Measurements from ENCODE around the gene EFCAB6.

DNA sequence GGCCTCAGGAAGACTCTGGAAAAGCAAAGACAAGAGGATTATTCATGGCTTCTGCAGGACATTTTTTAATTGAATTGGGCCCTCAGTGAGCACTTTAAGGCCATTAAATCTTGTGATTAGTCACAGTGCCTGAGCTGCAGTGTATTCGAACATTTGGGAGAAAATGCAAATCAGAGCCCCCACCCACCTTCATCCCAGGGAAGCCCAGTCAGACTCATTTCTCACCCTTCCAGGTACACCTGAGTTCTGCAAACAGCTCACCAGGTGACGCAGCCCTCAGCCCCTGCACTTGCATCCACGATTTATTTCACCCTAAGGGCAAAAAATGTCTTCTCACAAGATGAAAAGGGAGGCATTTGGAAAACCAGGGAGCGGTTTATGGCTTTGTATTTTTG is 271.6 kb downstream of the EFCAB6 start:
- TF ChIP-seq CTCF (IDR thresholded peaks at IDR 0.05) = no peak
- TF ChIP-seq, protein P1, sequence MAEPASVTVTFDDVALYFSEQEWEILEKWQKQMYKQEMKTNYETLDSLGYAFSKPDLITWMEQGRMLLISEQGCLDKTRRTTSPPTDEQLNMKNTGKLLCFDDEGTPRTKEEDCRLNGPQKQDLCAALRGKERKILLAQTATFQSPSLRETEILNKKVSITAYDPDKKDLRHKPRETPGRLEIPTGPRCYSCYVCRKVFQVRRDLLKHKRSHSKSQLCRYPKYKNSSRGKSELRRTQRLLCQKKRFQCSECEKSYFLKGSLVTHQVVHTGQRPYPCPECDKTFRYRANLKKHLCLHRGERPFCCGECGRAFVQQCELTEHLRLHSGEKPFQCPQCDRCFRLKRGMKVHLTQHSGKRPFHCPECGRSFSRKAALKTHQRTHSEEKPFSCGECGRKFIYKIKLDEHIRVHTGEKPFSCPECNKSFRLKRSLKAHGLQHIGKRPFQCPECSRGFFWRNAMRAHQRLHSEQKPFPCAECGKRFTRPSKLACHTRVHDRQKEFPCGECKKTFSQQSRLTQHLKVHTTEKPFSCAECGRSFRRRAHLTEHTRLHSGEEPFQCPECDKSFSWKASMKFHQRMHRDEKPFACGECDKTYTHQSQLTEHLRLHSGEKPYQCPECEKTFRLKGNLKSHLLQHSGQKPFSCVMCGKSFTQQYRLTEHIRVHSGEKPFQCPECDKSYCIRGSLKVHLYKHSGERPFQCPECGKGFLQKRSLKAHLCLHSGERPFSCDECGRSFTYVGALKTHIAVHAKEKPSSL (CRISPR knock-in tag; conservative IDR thresholded peaks at IDR 0.05) = no peak
- no peak for TF ChIP-seq TP53 (CRISPR knock-in tag; IDR thresholded peaks at IDR 0.05)
- no peak for TF ChIP-seq E2F5 (CRISPR knock-in tag; IDR thresholded peaks at IDR 0.05)
- TF ChIP-seq, protein P2, sequence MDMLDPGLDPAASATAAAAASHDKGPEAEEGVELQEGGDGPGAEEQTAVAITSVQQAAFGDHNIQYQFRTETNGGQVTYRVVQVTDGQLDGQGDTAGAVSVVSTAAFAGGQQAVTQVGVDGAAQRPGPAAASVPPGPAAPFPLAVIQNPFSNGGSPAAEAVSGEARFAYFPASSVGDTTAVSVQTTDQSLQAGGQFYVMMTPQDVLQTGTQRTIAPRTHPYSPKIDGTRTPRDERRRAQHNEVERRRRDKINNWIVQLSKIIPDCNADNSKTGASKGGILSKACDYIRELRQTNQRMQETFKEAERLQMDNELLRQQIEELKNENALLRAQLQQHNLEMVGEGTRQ (CRISPR knock-in tag; IDR thresholded peaks at IDR 0.05) = no peak
- TF ChIP-seq KAT7 (CRISPR knock-in tag; IDR thresholded peaks at IDR 0.05; ENCODE audit: borderline replicate concordance) = no peak
- no peak for TF ChIP-seq NFYB (CRISPR knock-in tag; conservative IDR thresholded peaks at IDR 0.05; ENCODE audit: low read depth)
- no peak for TF ChIP-seq ATF3 (CRISPR knock-in tag; conservative IDR thresholded peaks at IDR 0.05)
- no peak for TF ChIP-seq NFE2L1 (CRISPR knock-in tag; IDR thresholded peaks at IDR 0.05)
- TF ChIP-seq SP1 (CRISPR knock-in tag; conservative IDR thresholded peaks at IDR 0.05) = no peak
- TF ChIP-seq, protein P3, sequence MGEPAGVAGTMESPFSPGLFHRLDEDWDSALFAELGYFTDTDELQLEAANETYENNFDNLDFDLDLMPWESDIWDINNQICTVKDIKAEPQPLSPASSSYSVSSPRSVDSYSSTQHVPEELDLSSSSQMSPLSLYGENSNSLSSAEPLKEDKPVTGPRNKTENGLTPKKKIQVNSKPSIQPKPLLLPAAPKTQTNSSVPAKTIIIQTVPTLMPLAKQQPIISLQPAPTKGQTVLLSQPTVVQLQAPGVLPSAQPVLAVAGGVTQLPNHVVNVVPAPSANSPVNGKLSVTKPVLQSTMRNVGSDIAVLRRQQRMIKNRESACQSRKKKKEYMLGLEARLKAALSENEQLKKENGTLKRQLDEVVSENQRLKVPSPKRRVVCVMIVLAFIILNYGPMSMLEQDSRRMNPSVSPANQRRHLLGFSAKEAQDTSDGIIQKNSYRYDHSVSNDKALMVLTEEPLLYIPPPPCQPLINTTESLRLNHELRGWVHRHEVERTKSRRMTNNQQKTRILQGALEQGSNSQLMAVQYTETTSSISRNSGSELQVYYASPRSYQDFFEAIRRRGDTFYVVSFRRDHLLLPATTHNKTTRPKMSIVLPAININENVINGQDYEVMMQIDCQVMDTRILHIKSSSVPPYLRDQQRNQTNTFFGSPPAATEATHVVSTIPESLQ (CRISPR knock-in tag; IDR thresholded peaks at IDR 0.05) = no peak
- no peak for TF ChIP-seq ERG (CRISPR knock-in tag; IDR thresholded peaks at IDR 0.05)
- TF ChIP-seq ZNF416 (CRISPR knock-in tag; IDR thresholded peaks at IDR 0.05) = no peak
- no peak for TF ChIP-seq RORB (CRISPR knock-in tag; IDR thresholded peaks at IDR 0.05)
